PFSK-1 (cell line): Measurements from ENCODE around the gene PKIB.

Source experiments
- POLR2AphosphoS5 ChIP-seq: IDR thresholded peaks from 2 replicates; pipeline ENCODE4 v1.6.1; 2012; ENCODE audit warnings: low read depth, mild to moderate bottlenecking, control low read depth, low read length, moderate library complexity
- REST ChIP-seq, 2 experiments: IDR thresholded peaks; 2 replicates each; pipeline versions ENCODE4 v1.6.1 to v1.8.0; 2011 to 2012; ENCODE audit warnings: low read depth in 2 of 2, low read length in 2 of 2, control low read depth in 1 of 2, inconsistent platforms in 1 of 2, mild to moderate bottlenecking in 1 of 2, moderate library complexity in 1 of 2; ENCODE audit not compliant: insufficient read depth in 1 of 2
- SIN3A ChIP-seq: IDR thresholded peaks from 2 replicates; pipeline ENCODE4 v1.6.1; 2012; ENCODE audit warnings: mild to moderate bottlenecking, low read length, moderate library complexity, borderline replicate concordance; ENCODE audit not compliant: insufficient read depth
- TAF1 ChIP-seq: IDR thresholded peaks from 2 replicates; pipeline ENCODE4 v1.6.1; 2012; ENCODE audit warnings: low read length, control low read depth, borderline replicate concordance; ENCODE audit not compliant: insufficient read depth

- TF ChIP-seq SIN3A (no peak), POLR2AphosphoS5 (no peak), TAF1 (no peak), REST (IDR thresholded peaks at IDR 0.05; ENCODE audit: insufficient read depth in 1 of 2, low read depth in 2 of 2, low read length in 2 of 2) (no peak)
These were observed 102.4 kb downstream of the PKIB start for GRCh38 chr6:122712448-122713137.
